MCF 10A (cell line): ENCODE measurements around the gene ACACA. TPM values are rescaled to one million over a fixed set of nuclear protein-coding genes. Genes with fewer than 3 reads are reported as not detected.
A peak's percentile ranks its signal among the peaks of the same experiment; 100 is the strongest.

Experiments
- BruUV-seq: library from RNA; stranded (reverse); fragments of 400-500 nt; replicated peaks from 2 replicates; lab custom pipeline; 2021; lab: Mats Ljungman, UMichigan
- CTCF ChIA-PET: fragments of 300-600 bp; sonication (Branson Sonifier 250); formaldehyde crosslinking; extraction: SDS; loops from one replicate; lab custom pipeline; 2021; ENCODE audit warnings: antibody characterized with exemption, inconsistent platforms; lab: Yijun Ruan, JAX
- POLR2A ChIA-PET: fragments of 300-600, 350-650 bp; sonication (Branson Sonifier 250); formaldehyde crosslinking; extraction: SDS; loops from one replicate; lab custom pipeline; 2020; ENCODE audit warnings: antibody characterized with exemption, inconsistent platforms; lab: Yijun Ruan, JAX
- DNase-seq: peaks from one replicate; pipeline ENCODE4 v3.0.0-alpha.2; 2018; ENCODE audit not compliant: unreplicated experiment
- H3K27ac Mint-ChIP-seq: one replicate; pipeline ENCODE4 v1.8.0; 2022; ENCODE audit warnings: mild to moderate bottlenecking, low read depth, mixed read lengths; ENCODE audit not compliant: unreplicated experiment
- H3K27me3 Mint-ChIP-seq: one replicate; pipeline ENCODE4 v1.8.0; 2022; ENCODE audit warnings: mixed read lengths; ENCODE audit not compliant: insufficient read depth, unreplicated experiment
- H3K36me3 Mint-ChIP-seq: one replicate; pipeline ENCODE4 v1.8.0; 2022; ENCODE audit warnings: mild to moderate bottlenecking, moderate library complexity, mixed read lengths; ENCODE audit not compliant: insufficient read depth, unreplicated experiment
- H3K4me1 Mint-ChIP-seq: one replicate; pipeline ENCODE4 v1.8.0; 2022; ENCODE audit warnings: mixed read lengths; ENCODE audit not compliant: insufficient read depth, unreplicated experiment
- H3K4me3 Mint-ChIP-seq: one replicate; pipeline ENCODE4 v1.8.0; 2022; ENCODE audit warnings: mild to moderate bottlenecking, moderate library complexity, mixed read lengths; ENCODE audit not compliant: unreplicated experiment
- H3K9me3 Mint-ChIP-seq: one replicate; pipeline ENCODE4 v1.8.0; 2022; ENCODE audit warnings: mixed read lengths; ENCODE audit not compliant: unreplicated experiment
- intact Hi-C: fragments of 100-400 bp; cut with micrococcal nuclease; formaldehyde crosslinking; loops from 2 replicates; pipeline ENCODE4 v1.14.1; 2022
- total RNA-seq: library from RNA; stranded (reverse); gene quantifications from 2 replicates; pipeline ENCODE4 v1.2.3, GENCODE V29; 2022
- TF ChIP-seq, protein P1 (sequence below): fragments of 200-600 bp; IDR thresholded peaks from one replicate; pipeline ENCODE4 v1.8.0; 2022; ENCODE audit warnings: antibody characterized with exemption, mild to moderate bottlenecking; ENCODE audit not compliant: unreplicated experiment

Gene ACACA
- total RNA-seq, 1 experiment from 2014 or later = 100 TPM

DNA sequence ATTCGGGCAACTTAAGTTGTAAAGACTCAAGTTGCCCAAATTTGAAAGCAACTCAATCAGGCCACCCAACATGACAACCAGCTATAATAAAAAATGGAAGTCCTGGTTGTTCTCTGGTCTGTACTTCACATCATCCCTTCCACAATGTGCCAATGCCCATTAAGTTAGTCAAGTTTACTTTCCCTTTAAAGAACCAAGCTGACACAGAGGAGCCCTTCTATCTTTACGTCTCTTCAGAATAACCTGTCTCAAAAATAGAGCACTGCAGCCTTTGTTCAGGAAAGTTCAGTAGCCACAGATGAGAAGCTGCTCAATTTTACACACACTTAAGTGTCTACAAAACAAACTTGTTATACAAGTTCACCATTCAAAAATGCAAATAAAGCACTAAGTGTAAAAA lies 106.0 kb downstream of the ACACA start:
- Mint-ChIP-seq H3K4me1 (peaks cover 28% of the 10 kb centered on the region), H3K36me3 (peaks cover 22% of the 10 kb centered on the region), H3K4me3 (no peak overlapping the region), H3K27ac (peak overlapping the region; percentile 43), H3K9me3 (no peaks in the 10 kb centered on the region), H3K27me3 (no peaks in the 10 kb centered on the region)
- DNase-seq = no peak
- TF ChIP-seq, protein P1, sequence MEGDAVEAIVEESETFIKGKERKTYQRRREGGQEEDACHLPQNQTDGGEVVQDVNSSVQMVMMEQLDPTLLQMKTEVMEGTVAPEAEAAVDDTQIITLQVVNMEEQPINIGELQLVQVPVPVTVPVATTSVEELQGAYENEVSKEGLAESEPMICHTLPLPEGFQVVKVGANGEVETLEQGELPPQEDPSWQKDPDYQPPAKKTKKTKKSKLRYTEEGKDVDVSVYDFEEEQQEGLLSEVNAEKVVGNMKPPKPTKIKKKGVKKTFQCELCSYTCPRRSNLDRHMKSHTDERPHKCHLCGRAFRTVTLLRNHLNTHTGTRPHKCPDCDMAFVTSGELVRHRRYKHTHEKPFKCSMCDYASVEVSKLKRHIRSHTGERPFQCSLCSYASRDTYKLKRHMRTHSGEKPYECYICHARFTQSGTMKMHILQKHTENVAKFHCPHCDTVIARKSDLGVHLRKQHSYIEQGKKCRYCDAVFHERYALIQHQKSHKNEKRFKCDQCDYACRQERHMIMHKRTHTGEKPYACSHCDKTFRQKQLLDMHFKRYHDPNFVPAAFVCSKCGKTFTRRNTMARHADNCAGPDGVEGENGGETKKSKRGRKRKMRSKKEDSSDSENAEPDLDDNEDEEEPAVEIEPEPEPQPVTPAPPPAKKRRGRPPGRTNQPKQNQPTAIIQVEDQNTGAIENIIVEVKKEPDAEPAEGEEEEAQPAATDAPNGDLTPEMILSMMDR = no peak
- BruUV-seq = no TSS peak
- CTCF ChIA-PET = no interaction called here
- intact Hi-C loops = no loop called here
- POLR2A ChIA-PET = interaction anchor here (1.1 to 1.8 kb wide), 4 partner anchors 9 to 58 kb away, joined by 3 to 4 read pairs (median 4); no protein-coding TSS in a partner anchor

DNA sequence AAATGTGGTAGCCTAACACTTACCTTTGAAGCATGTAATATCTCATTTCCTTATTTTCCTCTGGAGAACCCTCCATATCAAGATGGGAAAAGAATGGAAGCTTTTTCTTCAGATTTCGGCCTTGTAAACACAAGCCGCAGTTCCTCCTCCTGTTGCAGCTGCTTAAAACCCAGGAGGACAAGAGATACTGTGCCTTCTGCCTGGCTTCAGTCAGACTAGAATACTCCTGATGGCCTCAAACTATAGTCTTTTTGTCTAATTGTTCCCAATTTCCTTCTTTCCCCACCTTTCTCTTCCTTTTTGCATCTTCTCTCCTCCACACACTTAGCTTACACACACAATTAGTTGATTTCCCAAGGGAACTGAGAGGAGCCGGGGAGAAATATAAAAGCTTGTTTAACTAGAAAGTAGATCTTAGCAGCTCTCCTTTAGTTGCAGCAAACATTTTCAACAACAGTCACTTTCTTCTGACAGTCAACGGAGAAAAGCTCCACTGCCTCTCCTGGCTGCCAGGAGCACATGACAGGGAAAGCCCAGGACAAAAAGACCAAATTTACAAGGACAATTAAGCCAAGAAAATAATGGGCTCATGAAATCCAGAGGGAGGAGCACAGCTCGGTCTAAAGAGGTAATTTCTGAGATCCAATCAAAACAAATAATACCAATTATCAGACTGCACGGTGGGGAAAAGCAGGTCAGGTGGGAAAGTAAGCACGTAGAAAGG lies 107.2 kb downstream of the ACACA start:
- Mint-ChIP-seq H3K36me3 (peaks cover 21% of the 10 kb centered on the region), H3K27ac (peak overlapping the region; percentile 91), H3K27me3 (no peaks in the 10 kb centered on the region), H3K9me3 (no peaks in the 10 kb centered on the region), H3K4me3 (no peak overlapping the region), H3K4me1 (peaks cover 28% of the 10 kb centered on the region)
- no TSS peak for BruUV-seq
- intact Hi-C loops = no loop called here
- POLR2A ChIA-PET = interaction anchor here (0.6 to 1.8 kb wide), 7 partner anchors 10 to 675 kb away, joined by 3 to 4 read pairs (median 3); no protein-coding TSS in a partner anchor
- CTCF ChIA-PET = interaction anchor here (0.6 kb wide), 1 partner anchor 758 kb away, joined by 3 read pairs; no protein-coding TSS in a partner anchor
- DNase-seq = no peak
- TF ChIP-seq, protein P1 = no peak

DNA sequence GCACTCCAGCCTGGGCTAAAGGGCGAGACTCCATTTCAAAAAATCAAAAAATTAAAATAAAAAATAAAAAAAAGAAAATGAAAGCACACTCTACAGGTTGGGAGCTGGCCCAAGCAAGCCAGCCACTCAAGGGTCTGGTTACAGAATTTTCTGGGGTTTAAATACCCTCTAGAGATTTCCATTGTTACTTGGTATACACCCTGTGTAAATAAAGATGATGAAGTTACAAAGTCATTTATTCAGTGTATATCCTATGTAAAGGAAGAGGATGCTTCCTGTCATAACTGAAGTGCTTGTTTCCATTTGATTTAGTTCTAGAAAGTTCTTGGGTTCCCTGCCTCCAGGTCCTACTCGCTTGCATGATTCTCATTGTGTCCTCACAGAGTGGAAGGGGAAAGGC lies 110.7 kb downstream of the ACACA start:
- Mint-ChIP-seq H3K27ac (no peak overlapping the region), H3K4me3 (no peak overlapping the region), H3K9me3 (no peaks in the 10 kb centered on the region), H3K36me3 (peaks cover 13% of the 10 kb centered on the region), H3K27me3 (no peaks in the 10 kb centered on the region), H3K4me1 (peaks cover 22% of the 10 kb centered on the region)
- intact Hi-C loops = no loop called here
- CTCF ChIA-PET = no interaction called here
- POLR2A ChIA-PET = no interaction called here
- no peak for DNase-seq
- TF ChIP-seq, protein P1 = no peak
- no TSS peak for BruUV-seq

DNA sequence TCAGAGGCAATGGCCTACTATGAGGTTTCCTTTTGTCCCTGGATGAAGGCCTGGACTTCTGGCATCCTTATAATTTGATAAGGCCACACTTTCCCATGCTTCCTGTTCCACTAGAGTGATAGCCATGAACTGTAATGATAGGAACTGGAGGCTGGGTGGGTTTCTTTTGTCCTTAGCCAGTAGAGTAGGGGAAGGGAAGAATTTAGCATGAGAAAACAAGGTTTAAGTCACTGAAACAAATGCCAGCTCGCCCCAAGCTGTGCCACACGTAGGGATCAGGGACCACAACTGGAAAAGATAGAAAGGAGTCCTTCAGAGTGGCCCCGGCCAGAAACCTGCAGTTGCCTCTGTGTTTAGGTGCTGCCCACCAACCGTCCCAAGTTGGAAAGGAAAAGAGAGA lies 111.7 kb downstream of the ACACA start:
- no peaks in the 10 kb centered on the region for H3K27me3 Mint-ChIP-seq
- BruUV-seq = no TSS peak
- H3K4me3 Mint-ChIP-seq = no peak overlapping the region
- TF ChIP-seq, protein P1 = no peak
- DNase-seq = no peak
- ChIA-PET POLR2A (no interaction called here), CTCF (interaction anchor here (0.5 to 0.6 kb wide), 2 partner anchors 77 kb away, joined by 3 to 4 read pairs; no protein-coding TSS in a partner anchor)
- H3K4me1 Mint-ChIP-seq = peaks cover 12% of the 10 kb centered on the region
- peaks cover 13% of the 10 kb centered on the region for H3K36me3 Mint-ChIP-seq
- peak overlapping the region; percentile 88 for H3K27ac Mint-ChIP-seq
- intact Hi-C loops = no loop called here
- H3K9me3 Mint-ChIP-seq = no peaks in the 10 kb centered on the region
